ENCODE measurements around the gene PDIA5. TPM values are rescaled to one million over a fixed set of nuclear protein-coding genes. Genes with fewer than 3 reads are reported as not detected.

The PDIA5 gene
- total RNA-seq, 1 donor from 2014 or later: 29.3 TPM

DNA sequence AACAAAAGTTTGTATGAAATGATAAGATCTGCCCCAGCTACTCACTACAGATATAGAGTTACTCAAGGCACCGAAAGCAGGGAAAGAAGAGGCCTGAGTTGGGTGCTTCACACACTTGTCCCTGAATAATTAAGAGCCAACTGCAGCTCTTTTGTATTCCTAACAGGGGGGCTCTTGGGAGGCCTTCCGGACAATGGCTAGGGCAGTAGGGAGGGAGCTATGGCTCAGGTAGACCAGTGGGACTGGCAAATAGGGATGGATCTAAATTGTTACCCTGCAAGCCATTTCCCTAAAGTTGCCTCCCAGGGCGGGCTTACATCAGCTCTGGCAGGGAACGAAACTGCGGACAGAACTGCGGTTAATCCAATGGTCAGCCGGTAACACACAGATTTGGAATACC lies 45.4 kb upstream of the PDIA5 start:
- H3K27ac ChIP-seq: no peak overlapping the region
- no peaks in the 10 kb centered on the region for H3K36me3 ChIP-seq
- no peaks in the 10 kb centered on the region for H3K9me3 ChIP-seq
- peaks cover 12% of the 10 kb centered on the region for H3K27me3 ChIP-seq (ENCODE audit: low read depth)
- ATAC-seq (no peak), DNase-seq (no peak)
- peaks cover 5% of the 10 kb centered on the region for H3K4me1 ChIP-seq
- intact Hi-C loops (cut with DNase I): no loop called here
- no peak overlapping the region for H3K4me3 ChIP-seq
- TF ChIP-seq, protein P1, sequence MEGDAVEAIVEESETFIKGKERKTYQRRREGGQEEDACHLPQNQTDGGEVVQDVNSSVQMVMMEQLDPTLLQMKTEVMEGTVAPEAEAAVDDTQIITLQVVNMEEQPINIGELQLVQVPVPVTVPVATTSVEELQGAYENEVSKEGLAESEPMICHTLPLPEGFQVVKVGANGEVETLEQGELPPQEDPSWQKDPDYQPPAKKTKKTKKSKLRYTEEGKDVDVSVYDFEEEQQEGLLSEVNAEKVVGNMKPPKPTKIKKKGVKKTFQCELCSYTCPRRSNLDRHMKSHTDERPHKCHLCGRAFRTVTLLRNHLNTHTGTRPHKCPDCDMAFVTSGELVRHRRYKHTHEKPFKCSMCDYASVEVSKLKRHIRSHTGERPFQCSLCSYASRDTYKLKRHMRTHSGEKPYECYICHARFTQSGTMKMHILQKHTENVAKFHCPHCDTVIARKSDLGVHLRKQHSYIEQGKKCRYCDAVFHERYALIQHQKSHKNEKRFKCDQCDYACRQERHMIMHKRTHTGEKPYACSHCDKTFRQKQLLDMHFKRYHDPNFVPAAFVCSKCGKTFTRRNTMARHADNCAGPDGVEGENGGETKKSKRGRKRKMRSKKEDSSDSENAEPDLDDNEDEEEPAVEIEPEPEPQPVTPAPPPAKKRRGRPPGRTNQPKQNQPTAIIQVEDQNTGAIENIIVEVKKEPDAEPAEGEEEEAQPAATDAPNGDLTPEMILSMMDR (IDR thresholded peaks at IDR 0.05): no peak

DNA sequence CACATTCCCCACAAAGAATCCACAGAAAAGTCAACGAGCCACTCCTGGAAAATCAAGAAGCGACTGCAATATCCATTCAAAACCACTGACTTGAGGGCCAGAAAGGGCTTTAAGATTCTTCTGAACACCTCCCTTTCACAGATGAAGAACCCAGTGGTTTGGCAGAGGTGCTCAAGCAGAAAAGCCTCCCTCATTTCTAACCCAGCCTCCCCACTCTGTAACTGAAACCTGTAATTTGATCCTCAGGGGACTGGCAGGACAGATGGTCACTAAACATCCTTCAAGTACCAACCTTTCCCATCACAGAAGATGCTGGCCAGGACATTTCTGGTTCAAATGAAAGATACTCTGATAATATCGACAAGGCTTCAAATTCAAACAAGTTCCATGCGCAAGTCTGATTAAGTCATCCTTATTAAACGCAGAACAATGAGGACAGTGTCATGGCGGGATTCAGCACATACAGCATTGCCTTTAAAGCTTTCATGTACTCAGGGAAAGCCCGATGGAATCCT lies 44.8 kb upstream of the PDIA5 start:
- intact Hi-C loops (cut with DNase I): no loop called here
- H3K27me3 ChIP-seq (ENCODE audit: low read depth): peaks cover 18% of the 10 kb centered on the region
- TF ChIP-seq, protein P1 (IDR thresholded peaks at IDR 0.05): no peak
- no peaks in the 10 kb centered on the region for H3K36me3 ChIP-seq
- peaks cover 11% of the 10 kb centered on the region for H3K4me1 ChIP-seq
- H3K9me3 ChIP-seq: no peaks in the 10 kb centered on the region
- no peak overlapping the region for H3K27ac ChIP-seq
- DNase-seq: no peak
- H3K4me3 ChIP-seq: no peak overlapping the region
- no peak for ATAC-seq

DNA sequence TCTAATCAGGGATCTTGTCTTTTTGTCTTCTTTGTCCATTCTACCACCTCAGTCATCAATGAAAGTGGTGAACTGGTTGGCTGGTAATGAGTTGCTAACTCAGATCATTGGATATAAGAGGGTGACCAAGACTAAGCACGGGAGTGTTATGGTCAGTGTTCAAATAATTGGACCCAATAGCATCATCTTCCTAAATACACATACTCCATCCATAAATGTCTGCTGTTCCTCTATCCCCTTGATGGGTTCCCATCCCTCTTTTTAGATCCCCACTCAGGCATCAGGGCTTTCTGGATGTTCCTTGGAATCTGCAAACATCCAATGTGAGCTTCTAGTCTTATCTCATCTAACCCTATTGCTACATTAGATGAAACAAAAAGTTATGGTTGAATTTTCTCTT lies 42.8 kb upstream of the PDIA5 start:
- H3K4me1 ChIP-seq: peaks cover 26% of the 10 kb centered on the region
- intact Hi-C loops (cut with DNase I): no loop called here

DNA sequence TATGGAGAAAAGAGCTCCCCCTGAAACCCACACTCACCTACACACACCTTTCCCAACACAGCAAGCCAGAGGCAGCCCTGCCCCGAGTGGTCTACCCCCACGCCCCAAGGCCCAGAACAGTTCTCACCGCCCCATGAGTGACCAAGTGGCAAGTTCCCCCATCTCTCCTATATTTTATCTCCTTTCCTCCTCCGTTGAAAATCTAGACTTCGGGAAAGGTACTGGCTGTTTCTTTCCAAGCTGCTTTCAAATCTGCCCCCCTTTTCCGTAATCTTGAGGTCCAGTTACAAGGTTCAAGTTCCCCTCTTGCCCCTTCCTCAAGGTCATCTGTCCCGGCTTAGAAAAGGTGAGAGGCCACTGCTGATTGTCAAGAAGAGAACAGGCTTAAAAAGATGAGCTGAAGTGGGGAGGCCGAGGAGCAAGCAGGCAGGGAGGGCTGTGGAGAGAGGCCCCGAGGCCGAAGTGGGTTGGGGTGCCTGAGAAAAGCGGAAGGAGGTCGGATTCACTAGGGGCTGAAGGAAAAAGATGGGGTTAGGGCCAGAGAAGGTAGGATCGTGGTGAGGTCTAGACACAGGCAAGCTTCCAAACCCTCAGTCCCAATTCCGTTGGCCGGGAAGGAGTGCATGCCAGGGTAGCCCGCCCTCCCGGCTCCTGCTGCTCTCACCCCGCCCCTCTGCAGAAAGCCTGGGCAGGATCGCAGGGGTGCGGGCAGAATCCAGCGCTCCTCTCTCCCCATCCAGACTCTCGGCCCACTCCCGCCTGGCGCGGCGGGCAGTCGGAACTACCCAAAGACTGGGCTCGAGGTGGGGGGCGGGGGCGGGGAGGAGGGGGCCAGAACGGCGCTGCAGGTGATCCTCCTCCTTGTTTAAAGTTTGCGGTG lies 40.9 kb upstream of the PDIA5 start:
- H3K27ac ChIP-seq: no peak overlapping the region
- intact Hi-C loops (cut with DNase I): no loop called here
- peak overlapping the region; percentile 65 for H3K4me3 ChIP-seq
- TF ChIP-seq, protein P1 (IDR thresholded peaks at IDR 0.05): no peak
- ATAC-seq: peak; percentile 32 to 39
- H3K27me3 ChIP-seq (ENCODE audit: low read depth): peaks cover 24% of the 10 kb centered on the region
- H3K4me1 ChIP-seq: peaks cover 26% of the 10 kb centered on the region
- peak; percentile 48 for DNase-seq
- H3K36me3 ChIP-seq: no peaks in the 10 kb centered on the region
- no peaks in the 10 kb centered on the region for H3K9me3 ChIP-seq

More for the DNA sequence above, 42.8 kb upstream of the PDIA5 start:
- Histone ChIP-seq H3K36me3 (no peaks in the 10 kb centered on the region), H3K27ac (no peak overlapping the region), H3K9me3 (no peaks in the 10 kb centered on the region), H3K4me3 (no peak overlapping the region), H3K27me3 (ENCODE audit: low read depth) (peaks cover 24% of the 10 kb centered on the region)
- DNase-seq (no peak), ATAC-seq (no peak)
- TF ChIP-seq, protein P1 (IDR thresholded peaks at IDR 0.05): no peak

DNA sequence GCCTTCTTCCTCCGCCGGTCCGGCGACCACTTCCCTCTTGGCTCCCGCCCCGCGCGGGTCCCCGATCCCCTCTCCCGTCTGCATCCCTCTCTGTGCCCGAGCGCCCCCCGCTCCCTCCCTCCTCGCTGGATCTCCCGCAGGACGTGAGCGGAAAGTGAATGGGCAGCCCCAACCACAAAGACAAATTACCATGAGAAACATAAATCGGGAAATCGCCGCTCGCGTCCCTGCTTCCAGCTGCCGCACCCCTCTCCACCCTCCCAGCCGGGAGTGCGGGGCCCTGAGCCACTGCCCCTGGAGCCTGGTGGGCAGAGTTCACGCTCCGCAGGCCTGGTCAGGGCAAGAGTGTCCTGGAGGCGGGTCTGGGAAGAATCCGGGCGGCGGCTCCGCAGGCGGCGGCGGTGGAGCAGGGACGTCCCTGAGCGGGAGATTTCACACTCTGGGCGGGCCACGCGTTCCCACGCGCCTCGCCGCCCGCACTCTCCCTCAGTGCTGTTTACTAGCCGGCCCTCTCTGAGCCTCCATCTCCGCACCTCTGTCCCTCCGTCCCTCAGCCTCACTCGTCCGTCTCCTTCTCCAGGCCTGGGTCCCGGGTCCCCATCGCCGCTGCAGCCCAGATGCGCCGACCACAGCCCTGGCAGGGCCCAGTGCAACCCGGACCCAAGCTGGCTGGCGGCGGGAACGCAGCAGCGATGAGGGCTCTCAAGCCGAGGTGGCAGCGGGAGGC lies 40.1 kb upstream of the PDIA5 start:
- intact Hi-C loops (cut with DNase I): no loop called here
- no peak overlapping the region for H3K27ac ChIP-seq
- peak; percentile 61 to 67 for ATAC-seq

More for the DNA sequence above, 40.1 kb upstream of the PDIA5 start:
- H3K36me3 ChIP-seq: no peaks in the 10 kb centered on the region
- TF ChIP-seq, protein P1 (IDR thresholded peaks at IDR 0.05): no peak
- no peaks in the 10 kb centered on the region for H3K9me3 ChIP-seq
- peak; percentile 57 for DNase-seq
- peaks cover 26% of the 10 kb centered on the region for H3K4me1 ChIP-seq
- peaks cover 27% of the 10 kb centered on the region for H3K27me3 ChIP-seq (ENCODE audit: low read depth)
- H3K4me3 ChIP-seq: peak overlapping the region; percentile 65
